IMR-90 (cell line): ENCODE measurements around the gene LAMA2. TPM values are rescaled to one million over a fixed set of nuclear protein-coding genes. Genes with fewer than 3 reads are reported as not detected.

Source experiments
- ATAC-seq: fragments of 200-7000 bp; cut with Tn5 transposase; 2 replicates; pipeline ENCODE4 v1.9.1; 2020; ENCODE audit warnings: low read depth, mild to moderate bottlenecking, moderate library complexity
- BruUV-seq: library from RNA; stranded (reverse); fragments of 400-500 nt; replicated peaks from 2 replicates; lab custom pipeline; 2021; lab: Mats Ljungman, UMichigan
- CTCF ChIA-PET: fragments of 300-600 bp; formaldehyde crosslinking; extraction: SDS; loops from one replicate; lab custom pipeline; 2021; ENCODE audit warnings: antibody characterized with exemption; lab: Yijun Ruan, JAX
- POLR2A ChIA-PET: fragments of 300-600 bp; sonication (Branson Sonifier 250); formaldehyde crosslinking; loops from one replicate; lab custom pipeline; 2022; ENCODE audit warnings: antibody characterized with exemption; ENCODE audit not compliant: unreplicated experiment; lab: Charles Lee
- DNase-seq: peaks from one replicate; pipeline ENCODE4 v3.0.0; 2013
- H2AFZ ChIP-seq: replicated peaks from 2 replicates; pipeline ENCODE3; 2013; ENCODE audit warnings: low read length, mild to moderate bottlenecking; ENCODE audit not compliant: poor library complexity
- H2AK5ac ChIP-seq: 2 replicates; pipeline ENCODE4 v1.6.1; 2013; ENCODE audit warnings: low read depth, low read length, inconsistent platforms
- H2AK9ac ChIP-seq: replicated peaks from 2 replicates; pipeline ENCODE3; 2013; ENCODE audit warnings: mild to moderate bottlenecking, low read depth, low read length, moderate library complexity; ENCODE audit not compliant: poor library complexity
- H2BK120ac ChIP-seq: 2 replicates; pipeline ENCODE4 v1.6.1; 2013; ENCODE audit warnings: low read depth, low read length, inconsistent platforms
- H2BK15ac ChIP-seq: 3 replicates; pipeline ENCODE4 v1.6.1; 2013; ENCODE audit warnings: low read depth, low read length, inconsistent platforms
- H2BK20ac ChIP-seq: 2 replicates; pipeline ENCODE4 v1.6.1; 2013; ENCODE audit warnings: low read depth, mild to moderate bottlenecking, inconsistent platforms, low read length, moderate library complexity
- H2BK5ac ChIP-seq: 2 replicates; pipeline ENCODE4 v1.6.1; 2013; ENCODE audit warnings: mild to moderate bottlenecking, low read depth, low read length, inconsistent platforms; ENCODE audit not compliant: poor library complexity, severe bottlenecking
- H3K14ac ChIP-seq: replicated peaks from 2 replicates; pipeline ENCODE4 v1.6.1; 2013; ENCODE audit warnings: low read depth, low read length, inconsistent platforms
- H3K18ac ChIP-seq: 2 replicates; pipeline ENCODE4 v1.6.1; 2013; ENCODE audit warnings: low read depth, low read length, control low read depth
- H3K23ac ChIP-seq: 2 replicates; pipeline ENCODE4 v1.6.1; 2013; ENCODE audit warnings: low read depth, low read length, inconsistent platforms
- H3K27ac ChIP-seq: 2 replicates; pipeline ENCODE4 v1.5.1; 2013; ENCODE audit warnings: mild to moderate bottlenecking, control low read depth, low read length; ENCODE audit not compliant: insufficient read depth
- H3K27me3 ChIP-seq: 2 replicates; pipeline ENCODE4 v1.6.1; 2013; ENCODE audit warnings: low read length; ENCODE audit not compliant: control insufficient read depth, insufficient read depth
- H3K36me3 ChIP-seq: 2 replicates; pipeline ENCODE4 v1.6.1; 2013; ENCODE audit warnings: low read length, mixed read lengths; ENCODE audit not compliant: control insufficient read depth, insufficient read depth
- H3K4ac ChIP-seq: 2 replicates; pipeline ENCODE4 v1.6.1; 2013; ENCODE audit warnings: low read depth, low read length, inconsistent platforms
- H3K4me1 ChIP-seq: 2 replicates; pipeline ENCODE4 v1.6.1; 2013; ENCODE audit warnings: low read length, mixed read lengths; ENCODE audit not compliant: control insufficient read depth, insufficient read depth
- H3K4me2 ChIP-seq: 2 replicates; pipeline ENCODE4 v1.6.1; 2013; ENCODE audit warnings: low read depth, mild to moderate bottlenecking, control low read depth, low read length, moderate library complexity
- H3K4me3 ChIP-seq: 2 replicates; pipeline ENCODE4 v1.5.1; 2013; ENCODE audit warnings: low read depth, mild to moderate bottlenecking, control low read depth, low read length, moderate library complexity; ENCODE audit not compliant: insufficient read depth
- H3K56ac ChIP-seq: 2 replicates; pipeline ENCODE4 v1.6.1; 2013; ENCODE audit warnings: low read length, inconsistent platforms; ENCODE audit not compliant: insufficient read depth; ENCODE audit errors: extremely low read depth
- H3K79me1 ChIP-seq, 2 experiments: 2 replicates each; pipeline ENCODE4 v1.6.1; 2013; ENCODE audit warnings: low read length in 2 of 2, inconsistent platforms in 1 of 2, low read depth in 1 of 2
- H3K9ac ChIP-seq: 2 replicates; pipeline ENCODE4 v1.6.1; 2013; ENCODE audit warnings: low read depth, low read length, control low read depth
- H3K9me1 ChIP-seq: 2 replicates; pipeline ENCODE4 v1.6.1; 2013; ENCODE audit warnings: low read length, inconsistent platforms; ENCODE audit not compliant: insufficient read depth
- H3K9me3 ChIP-seq: 2 replicates; pipeline ENCODE4 v1.6.1; 2013; ENCODE audit warnings: low read length; ENCODE audit not compliant: control insufficient read depth, insufficient read depth
- H4K20me1 ChIP-seq: 2 replicates; pipeline ENCODE4 v1.6.1; 2013; ENCODE audit warnings: low read length, inconsistent platforms; ENCODE audit not compliant: insufficient read depth
- H4K5ac ChIP-seq: 2 replicates; pipeline ENCODE4 v1.6.1; 2013; ENCODE audit warnings: mild to moderate bottlenecking, low read depth, low read length, control low read depth
- H4K8ac ChIP-seq, 2 experiments: 2 replicates each; pipeline ENCODE4 v1.6.1; 2013; ENCODE audit warnings: low read depth in 2 of 2, low read length in 2 of 2, control low read depth in 1 of 2, inconsistent platforms in 1 of 2
- H4K91ac ChIP-seq: 2 replicates; pipeline ENCODE4 v1.6.1; 2013; ENCODE audit warnings: low read depth, low read length, inconsistent platforms; ENCODE audit not compliant: insufficient read depth
- BHLHE40 ChIP-seq: fragments of 150-350 bp; IDR thresholded peaks from 2 replicates; pipeline ENCODE4 v1.6.1; 2016; ENCODE audit warnings: mild to moderate bottlenecking, low read depth, low read length
- CEBPB ChIP-seq: IDR thresholded peaks from 2 replicates; pipeline ENCODE4 v1.6.1; 2012; ENCODE audit warnings: low read depth, low read length, improper control_type of control experiment
- CHD1 ChIP-seq: IDR thresholded peaks from 2 replicates; pipeline ENCODE4 v1.6.1; 2012; ENCODE audit warnings: low read depth, low read length, improper control_type of control experiment
- FOS ChIP-seq: fragments of 150-350 bp; IDR thresholded peaks from 2 replicates; pipeline ENCODE4 v1.6.1; 2016; ENCODE audit warnings: low read depth, low read length
- MAFK ChIP-seq: IDR thresholded peaks from 2 replicates; pipeline ENCODE4 v1.6.1; 2012; ENCODE audit warnings: low read depth, low read length, improper control_type of control experiment
- MAZ ChIP-seq: IDR thresholded peaks from 2 replicates; pipeline ENCODE4 v1.6.1; 2012; ENCODE audit warnings: low read depth, mild to moderate bottlenecking, low read length, improper control_type of control experiment, moderate library complexity, borderline replicate concordance
- MXI1 ChIP-seq: IDR thresholded peaks from 2 replicates; pipeline ENCODE4 v1.6.1; 2012; ENCODE audit warnings: low read depth, mild to moderate bottlenecking, low read length, moderate library complexity, borderline replicate concordance
- NFE2L2 ChIP-seq: fragments of 150-350 bp; IDR thresholded peaks from 2 replicates; pipeline ENCODE4 v1.6.1; 2016; ENCODE audit warnings: low read depth, mild to moderate bottlenecking, low read length
- POLR2A ChIP-seq: IDR thresholded peaks from 2 replicates; pipeline ENCODE4 v1.6.1; 2012; ENCODE audit warnings: mild to moderate bottlenecking, low read depth, low read length
- RAD21 ChIP-seq: IDR thresholded peaks from 2 replicates; pipeline ENCODE4 v1.6.1; 2012; ENCODE audit warnings: low read length, improper control_type of control experiment
- RFX5 ChIP-seq: IDR thresholded peaks from 2 replicates; pipeline ENCODE4 v1.8.0; 2012; ENCODE audit warnings: low read depth, mild to moderate bottlenecking, low read length, moderate library complexity
- SMC3 ChIP-seq: fragments of 150-350 bp; IDR thresholded peaks from 2 replicates; pipeline ENCODE4 v1.6.1; 2016; ENCODE audit warnings: low read depth, mild to moderate bottlenecking, antibody characterized with exemption, low read length, moderate library complexity
- WGBS, 2 experiments: methylation state at CpG; one replicate each; pipeline versions ENCODE4 v1.1.5 to v1.1.7; 2013; ENCODE audit warnings: missing lambda C conversion rate in 2 of 2; ENCODE audit not compliant: insufficient read length in 1 of 2; ENCODE audit errors: extremely low coverage in 2 of 2; 5-methylcytosine and 5-hydroxymethylcytosine counted together
- dilution Hi-C: fragments of 300-500 bp; cut with HindIII; formaldehyde crosslinking; loops from one replicate; pipeline ENCODE4 v1.14.3; 2018; ENCODE audit warnings: low sequenced_read_pairs; ENCODE audit not compliant: unreplicated experiment
- in situ Hi-C: fragments of 300-500 bp; cut with MboI; formaldehyde crosslinking; loops from 3 replicates; pipeline ENCODE4 v1.14.3; 2019; ENCODE audit warnings: low sequenced_read_pairs, inconsistent platforms, mixed read lengths
- intact Hi-C: fragments of 100-400 bp; cut with micrococcal nuclease; formaldehyde crosslinking; loops from 2 replicates; pipeline ENCODE4 v1.10.0; 2022
- polyA plus RNA-seq, 3 experiments: library from polyadenylated mRNA; depleted of rRNA; stranded (reverse); fragments of >200 nt; gene quantifications; 2 replicates each; pipeline ENCODE4 v1.2.3, GENCODE V29; 2012; ENCODE audit warnings: low replicate concordance in 1 of 3
- total RNA-seq: library from RNA; depleted of rRNA; stranded (reverse); fragments of >200 nt; gene quantifications from 2 replicates; pipeline ENCODE4 v1.2.3, GENCODE V29; 2012
- TF ChIP-seq, protein P1 (sequence below): fragments of 150-350 bp; IDR thresholded peaks from 2 replicates; pipeline ENCODE4 v1.6.1; 2017; ENCODE audit warnings: mild to moderate bottlenecking, antibody characterized with exemption, low read length, low read depth
- TF ChIP-seq, protein P2 (sequence below): conservative IDR thresholded peaks from 2 replicates; pipeline ENCODE4 v1.5.1; 2012; ENCODE audit warnings: mild to moderate bottlenecking, low read depth, low read length, improper control_type of control experiment

Gene LAMA2
- total and polyA plus RNA-seq, 2 of the 4 experiments (the other 2 are of a cell fraction): 9.9 to 13.3 TPM

DNA sequence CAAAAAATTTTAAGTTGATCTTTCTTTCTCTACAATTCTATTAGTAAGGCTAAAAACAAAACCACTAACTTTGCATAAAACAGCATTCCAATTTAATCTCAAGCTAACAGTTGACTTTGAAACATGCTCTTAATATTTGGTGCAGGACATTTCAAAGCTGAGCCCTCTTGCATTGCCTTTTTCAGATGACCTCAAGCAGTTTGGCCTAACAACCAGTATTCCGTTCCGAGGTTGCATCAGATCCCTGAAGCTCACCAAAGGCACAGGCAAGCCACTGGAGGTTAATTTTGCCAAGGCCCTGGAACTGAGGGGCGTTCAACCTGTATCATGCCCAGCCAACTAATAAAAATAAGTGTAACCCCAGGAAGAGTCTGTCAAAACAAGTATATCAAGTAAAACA lies 633.1 kb downstream of the LAMA2 start:
- no peaks in the 10 kb centered on the region; the same call in 1 of the 2 replicates for H3K9me1 ChIP-seq
- peaks cover 2% of the 10 kb centered on the region for H3K36me3 ChIP-seq
- no peak overlapping the region for H3K23ac ChIP-seq
- ATAC-seq (no peak), DNase-seq (no peak)
- H3K79me1 ChIP-seq: no peaks in the 10 kb centered on the region
- no peak overlapping the region for H2BK20ac ChIP-seq
- no peaks in the 10 kb centered on the region for H3K9me3 ChIP-seq
- no peaks in the 10 kb centered on the region for H3K27me3 ChIP-seq
- H3K4me1 ChIP-seq: peaks cover 4% of the 10 kb centered on the region
- no peak overlapping the region for H3K27ac ChIP-seq
- no peak overlapping the region for H4K91ac ChIP-seq
- no peak overlapping the region for H2BK15ac ChIP-seq
- H2BK120ac ChIP-seq: no peak overlapping the region
- H3K4me2 ChIP-seq: no peak overlapping the region
- H2AFZ ChIP-seq: no peak overlapping the region
- ChIA-PET POLR2A (no interaction called here), CTCF (no interaction called here)
- H3K56ac ChIP-seq: no peak overlapping the region
- no peak overlapping the region for H3K18ac ChIP-seq
- no peak overlapping the region for H3K4me3 ChIP-seq
- dilution Hi-C loops (no loop called here), intact Hi-C loops (no loop called here), in situ Hi-C loops (no loop called here)
- H3K14ac ChIP-seq: no peak overlapping the region
- BruUV-seq: no TSS peak
- no peak overlapping the region for H4K8ac ChIP-seq
- no peak overlapping the region for H2BK5ac ChIP-seq
- no peak overlapping the region for H2AK9ac ChIP-seq
- no peaks in the 10 kb centered on the region for H4K20me1 ChIP-seq
- TF ChIP-seq RFX5 (no peak), MAZ (no peak), MAFK (no peak), FOS (no peak), MXI1 (no peak), CHD1 (no peak), POLR2A (no peak), RAD21 (no peak), NFE2L2 (no peak), BHLHE40 (no peak), SMC3 (no peak), CEBPB (no peak)
- TF ChIP-seq, protein P1, sequence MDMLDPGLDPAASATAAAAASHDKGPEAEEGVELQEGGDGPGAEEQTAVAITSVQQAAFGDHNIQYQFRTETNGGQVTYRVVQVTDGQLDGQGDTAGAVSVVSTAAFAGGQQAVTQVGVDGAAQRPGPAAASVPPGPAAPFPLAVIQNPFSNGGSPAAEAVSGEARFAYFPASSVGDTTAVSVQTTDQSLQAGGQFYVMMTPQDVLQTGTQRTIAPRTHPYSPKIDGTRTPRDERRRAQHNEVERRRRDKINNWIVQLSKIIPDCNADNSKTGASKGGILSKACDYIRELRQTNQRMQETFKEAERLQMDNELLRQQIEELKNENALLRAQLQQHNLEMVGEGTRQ: no peak
- TF ChIP-seq, protein P2, sequence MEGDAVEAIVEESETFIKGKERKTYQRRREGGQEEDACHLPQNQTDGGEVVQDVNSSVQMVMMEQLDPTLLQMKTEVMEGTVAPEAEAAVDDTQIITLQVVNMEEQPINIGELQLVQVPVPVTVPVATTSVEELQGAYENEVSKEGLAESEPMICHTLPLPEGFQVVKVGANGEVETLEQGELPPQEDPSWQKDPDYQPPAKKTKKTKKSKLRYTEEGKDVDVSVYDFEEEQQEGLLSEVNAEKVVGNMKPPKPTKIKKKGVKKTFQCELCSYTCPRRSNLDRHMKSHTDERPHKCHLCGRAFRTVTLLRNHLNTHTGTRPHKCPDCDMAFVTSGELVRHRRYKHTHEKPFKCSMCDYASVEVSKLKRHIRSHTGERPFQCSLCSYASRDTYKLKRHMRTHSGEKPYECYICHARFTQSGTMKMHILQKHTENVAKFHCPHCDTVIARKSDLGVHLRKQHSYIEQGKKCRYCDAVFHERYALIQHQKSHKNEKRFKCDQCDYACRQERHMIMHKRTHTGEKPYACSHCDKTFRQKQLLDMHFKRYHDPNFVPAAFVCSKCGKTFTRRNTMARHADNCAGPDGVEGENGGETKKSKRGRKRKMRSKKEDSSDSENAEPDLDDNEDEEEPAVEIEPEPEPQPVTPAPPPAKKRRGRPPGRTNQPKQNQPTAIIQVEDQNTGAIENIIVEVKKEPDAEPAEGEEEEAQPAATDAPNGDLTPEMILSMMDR: no peak
- H4K5ac ChIP-seq: no peak overlapping the region
- H2AK5ac ChIP-seq: no peak overlapping the region
- no peak overlapping the region for H3K4ac ChIP-seq
- H3K9ac ChIP-seq: no peak overlapping the region
- no CpG with 5 or more reads among the region's 3 CpGs for WGBS, 2 experiments
